Liver (tissue), 9 donors: ENCODE measurements around the gene SHANK2. TPM values are rescaled to one million over a fixed set of nuclear protein-coding genes. Genes with fewer than 3 reads are reported as not detected.
A peak's percentile ranks its signal among the peaks of the same experiment; 100 is the strongest.

Experiments used
- DNase-seq: peaks from one replicate; pipeline ENCODE4 v3.0.0-alpha.2; 2017; ENCODE audit warnings: low spot score
- H3K27ac ChIP-seq, 2 donors: one replicate each; pipeline ENCODE4 v1.7.0; 2013; ENCODE audit warnings: inconsistent platforms in 2 of 2, low read length in 2 of 2, control low read depth in 1 of 2, low read depth in 1 of 2, mild to moderate bottlenecking in 1 of 2
- H3K27me3 ChIP-seq, 4 donors: one replicate each; pipeline versions ENCODE4 v1.6.1 to v1.7.0; 2013; ENCODE audit warnings: low read length in 3 of 4, inconsistent platforms in 1 of 4, mild to moderate bottlenecking in 1 of 4, moderate library complexity in 1 of 4; ENCODE audit not compliant: control insufficient read depth in 4 of 4, insufficient read depth in 4 of 4
- H3K36me3 ChIP-seq, 4 donors: one replicate each; pipeline versions ENCODE4 v1.6.1 to v1.7.0; 2013; ENCODE audit warnings: low read length in 3 of 4, mild to moderate bottlenecking in 3 of 4, low read depth in 1 of 4, moderate library complexity in 1 of 4; ENCODE audit not compliant: control insufficient read depth in 4 of 4, insufficient read depth in 3 of 4
- H3K4me1 ChIP-seq, 4 donors: one replicate each; pipeline versions ENCODE4 v1.6.1 to v1.7.0; 2013; ENCODE audit warnings: low read length in 3 of 4, mild to moderate bottlenecking in 3 of 4, moderate library complexity in 1 of 4; ENCODE audit not compliant: control insufficient read depth in 4 of 4, insufficient read depth in 4 of 4
- H3K4me3 ChIP-seq, 3 donors: one replicate each; pipeline versions ENCODE4 v1.6.1 to v1.7.0; 2013; ENCODE audit warnings: low read length in 3 of 3, control low read depth in 1 of 3, low read depth in 1 of 3, mild to moderate bottlenecking in 1 of 3
- H3K9ac ChIP-seq, 2 donors: one replicate each; pipeline ENCODE4 v1.7.0; 2013; ENCODE audit warnings: low read length in 2 of 2, mild to moderate bottlenecking in 2 of 2, moderate library complexity in 2 of 2, control low read depth in 1 of 2, low read depth in 1 of 2
- H3K9me3 ChIP-seq, 4 donors: one replicate each; pipeline versions ENCODE4 v1.6.1 to v1.7.0; 2013; ENCODE audit warnings: low read length in 3 of 4; ENCODE audit not compliant: control insufficient read depth in 4 of 4
- EGR1 ChIP-seq, 2 donors: IDR thresholded peaks; 2 replicates each; pipeline ENCODE4 v1.6.1; 2016 to 2018; ENCODE audit warnings: antibody characterized with exemption in 2 of 2, low read depth in 2 of 2
- FOXA1 ChIP-seq: IDR thresholded peaks from 2 replicates; pipeline ENCODE4 v1.6.1; 2016; ENCODE audit warnings: antibody characterized with exemption
- GABPA ChIP-seq, 2 donors: IDR thresholded peaks in 1 of 2; conservative IDR thresholded peaks in 1 of 2; 2 replicates each; pipeline ENCODE4 v1.6.1; 2016; ENCODE audit warnings: antibody characterized with exemption in 2 of 2, mild to moderate bottlenecking in 1 of 2, moderate library complexity in 1 of 2
- HNF4A ChIP-seq, 2 donors: conservative IDR thresholded peaks; 2 replicates each; pipeline ENCODE4 v1.6.1; 2016; ENCODE audit warnings: antibody characterized with exemption in 2 of 2, mild to moderate bottlenecking in 2 of 2
- HNF4G ChIP-seq: IDR thresholded peaks from 2 replicates; pipeline ENCODE4 v1.6.1; 2016; ENCODE audit warnings: antibody characterized with exemption
- JUND ChIP-seq, 2 donors: IDR thresholded peaks; 2 replicates each; pipeline ENCODE4 v1.6.1; 2016; ENCODE audit warnings: antibody characterized with exemption in 2 of 2
- MAX ChIP-seq: IDR thresholded peaks from 2 replicates; pipeline ENCODE4 v1.6.1; 2016; ENCODE audit warnings: antibody characterized with exemption
- RAD21 ChIP-seq, 2 donors: IDR thresholded peaks; 2 replicates each; pipeline ENCODE4 v1.6.1; 2016; ENCODE audit warnings: antibody characterized with exemption in 2 of 2, mild to moderate bottlenecking in 2 of 2
- RXRA ChIP-seq, 2 donors: IDR thresholded peaks; 2 replicates each; pipeline ENCODE4 v1.6.1; 2017 to 2018; ENCODE audit warnings: antibody characterized with exemption in 2 of 2, mild to moderate bottlenecking in 1 of 2
- SP1 ChIP-seq: IDR thresholded peaks from 2 replicates; pipeline ENCODE4 v1.6.1; 2018; ENCODE audit warnings: antibody characterized with exemption, mild to moderate bottlenecking
- YY1 ChIP-seq: IDR thresholded peaks from 2 replicates; pipeline ENCODE4 v1.6.1; 2016; ENCODE audit warnings: antibody characterized with exemption, mild to moderate bottlenecking
- WGBS: extraction: QIAGEN DNeasy Blood & Tissue Kit; methylation state at CpG from one replicate; pipeline ENCODE4 v1.1.7; 2013; 5-methylcytosine and 5-hydroxymethylcytosine counted together
- polyA plus RNA-seq, 2 donors: library from polyadenylated mRNA; stranded (reverse) in 1 of 2; unstranded in 1 of 2; fragments of 200-250 nt in 1 of 2; fragments of >200 nt in 1 of 2; fragmentation: Nextera tagmentation in 1 of 2; extraction: Ambion mirVana in 1 of 2; gene quantifications; one replicate each; pipeline versions ENCODE4 v1.2.1 to v1.2.3, GENCODE V29; 2013 to 2015
- total RNA-seq, 2 donors: library from RNA; depleted of rRNA; stranded (reverse); fragments of >200 nt; gene quantifications; one replicate each; pipeline ENCODE4 v1.2.3, GENCODE V29; 2014
- TF ChIP-seq, protein P1 (sequence below): IDR thresholded peaks from 2 replicates; pipeline ENCODE4 v1.6.1; 2016; ENCODE audit warnings: antibody characterized with exemption
- TF ChIP-seq, protein P2 (sequence below): fragments of 150-350 bp; IDR thresholded peaks from 2 replicates; pipeline ENCODE4 v1.5.1; 2017; ENCODE audit warnings: improper control_type of control experiment, low read depth, low read length; ENCODE audit not compliant: missing input control
- TF ChIP-seq, protein P3 (sequence below): IDR thresholded peaks from 2 replicates; pipeline ENCODE4 v1.6.1; 2016; ENCODE audit warnings: antibody characterized with exemption, mild to moderate bottlenecking
- TF ChIP-seq, protein P4 (sequence below): IDR thresholded peaks from 2 replicates; pipeline ENCODE4 v1.6.1; 2016; ENCODE audit warnings: antibody characterized with exemption
- donor health status: healthy.
- donor health status: healthy.
- donor health status: healthy.
- donor health status: healthy.
- donor health status: healthy.

The SHANK2 gene
- total and polyA plus RNA-seq, 4 donors = 5.4 to 36.4 (median 12.4) TPM

GRCh38 chr11:71214553-71215424 lies 37.6 kb downstream of the SHANK2 start:
- DNase-seq = no peak
- TF ChIP-seq GABPA (IDR thresholded peaks at IDR 0.05 in 1 of 2, conservative IDR thresholded peaks at IDR 0.05 in 1 of 2) (no peak), RXRA (IDR thresholded peaks at IDR 0.05) (no peak), EGR1 (IDR thresholded peaks at IDR 0.05; ENCODE audit: low read depth in 2 of 2) (no peak), YY1 (no peak), RAD21 (IDR thresholded peaks at IDR 0.05) (no peak)
- TF ChIP-seq, protein P1, sequence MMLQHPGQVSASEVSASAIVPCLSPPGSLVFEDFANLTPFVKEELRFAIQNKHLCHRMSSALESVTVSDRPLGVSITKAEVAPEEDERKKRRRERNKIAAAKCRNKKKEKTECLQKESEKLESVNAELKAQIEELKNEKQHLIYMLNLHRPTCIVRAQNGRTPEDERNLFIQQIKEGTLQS = no peak
- H3K9me3 ChIP-seq = no peaks in the 10 kb centered on the region
- H3K27ac ChIP-seq = no peak overlapping the region
- H3K4me1 ChIP-seq = peaks cover 15 to 29% (median 28%) of the 10 kb centered on the region in 4 donors
- no peaks in the 10 kb centered on the region for H3K36me3 ChIP-seq
- WGBS = 92% methylated on average over 23 of the region's 23 CpGs
- H3K4me3 ChIP-seq = no peak overlapping the region
- no peak overlapping the region for H3K9ac ChIP-seq
- no peaks in the 10 kb centered on the region for H3K27me3 ChIP-seq

DNA sequence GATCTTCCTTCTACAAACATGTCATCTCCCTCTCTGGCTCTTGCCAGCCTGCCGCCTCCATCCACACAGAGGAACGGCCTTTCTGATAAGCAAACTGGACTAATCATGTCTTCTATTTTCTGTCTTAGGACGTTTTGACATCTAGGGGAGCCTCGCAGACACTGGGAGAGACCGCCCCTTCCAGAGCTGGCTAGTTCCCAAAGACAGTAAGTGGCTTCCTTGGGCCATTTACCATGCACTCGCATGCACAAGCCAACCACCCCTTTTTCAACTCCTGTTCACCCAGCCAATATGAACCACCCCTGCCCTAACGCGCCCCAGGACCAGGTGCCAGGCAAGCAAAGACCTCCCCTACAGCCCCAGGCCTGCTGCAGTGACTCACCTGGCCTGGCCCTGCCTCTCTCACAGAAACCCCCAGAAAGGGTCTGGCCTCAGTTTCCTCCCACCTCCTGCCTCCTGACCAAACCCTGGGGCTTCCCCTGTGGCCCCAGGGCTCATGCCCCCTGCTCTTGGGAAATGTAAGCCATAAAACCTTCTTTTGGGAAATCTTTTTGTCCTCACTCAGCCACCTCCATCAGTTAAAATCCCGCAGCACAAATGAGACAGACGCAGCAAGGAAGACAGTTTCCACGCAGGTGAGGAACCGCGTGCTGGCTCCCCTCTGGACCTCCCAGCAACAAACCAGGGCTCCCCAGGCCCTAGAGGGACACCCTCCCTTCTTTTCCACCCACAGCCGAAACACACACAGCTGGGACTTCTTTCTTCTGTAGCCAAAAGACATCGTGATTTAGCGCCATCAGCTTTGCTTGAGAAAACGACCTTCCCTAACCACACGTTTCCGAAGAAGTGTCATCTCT lies 38.5 kb downstream of the SHANK2 start:
- H3K9me3 ChIP-seq = no peaks in the 10 kb centered on the region
- 77% methylated on average over 19 of the region's 19 CpGs for WGBS
- H3K27ac ChIP-seq = peak overlapping the region; percentile 34 to 51
- DNase-seq = no peak
- no peaks in the 10 kb centered on the region for H3K27me3 ChIP-seq
- H3K4me1 ChIP-seq = peaks cover 15 to 35% (median 30%) of the 10 kb centered on the region in 4 donors
- no peak overlapping the region for H3K4me3 ChIP-seq
- no peaks in the 10 kb centered on the region for H3K36me3 ChIP-seq
- no peak overlapping the region for H3K9ac ChIP-seq
- TF ChIP-seq, protein P1 = no peak
- TF ChIP-seq SP1 (no peak), HNF4A (conservative IDR thresholded peaks at IDR 0.05) (no peak), MAX (no peak), RXRA (IDR thresholded peaks at IDR 0.05) (no peak), JUND (IDR thresholded peaks at IDR 0.05) (no peak), YY1 (no peak), HNF4G (no peak), FOXA1 (no peak), RAD21 (IDR thresholded peaks at IDR 0.05) (no peak)
- TF ChIP-seq, protein P2, sequence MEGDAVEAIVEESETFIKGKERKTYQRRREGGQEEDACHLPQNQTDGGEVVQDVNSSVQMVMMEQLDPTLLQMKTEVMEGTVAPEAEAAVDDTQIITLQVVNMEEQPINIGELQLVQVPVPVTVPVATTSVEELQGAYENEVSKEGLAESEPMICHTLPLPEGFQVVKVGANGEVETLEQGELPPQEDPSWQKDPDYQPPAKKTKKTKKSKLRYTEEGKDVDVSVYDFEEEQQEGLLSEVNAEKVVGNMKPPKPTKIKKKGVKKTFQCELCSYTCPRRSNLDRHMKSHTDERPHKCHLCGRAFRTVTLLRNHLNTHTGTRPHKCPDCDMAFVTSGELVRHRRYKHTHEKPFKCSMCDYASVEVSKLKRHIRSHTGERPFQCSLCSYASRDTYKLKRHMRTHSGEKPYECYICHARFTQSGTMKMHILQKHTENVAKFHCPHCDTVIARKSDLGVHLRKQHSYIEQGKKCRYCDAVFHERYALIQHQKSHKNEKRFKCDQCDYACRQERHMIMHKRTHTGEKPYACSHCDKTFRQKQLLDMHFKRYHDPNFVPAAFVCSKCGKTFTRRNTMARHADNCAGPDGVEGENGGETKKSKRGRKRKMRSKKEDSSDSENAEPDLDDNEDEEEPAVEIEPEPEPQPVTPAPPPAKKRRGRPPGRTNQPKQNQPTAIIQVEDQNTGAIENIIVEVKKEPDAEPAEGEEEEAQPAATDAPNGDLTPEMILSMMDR = no peak
- TF ChIP-seq, protein P3, sequence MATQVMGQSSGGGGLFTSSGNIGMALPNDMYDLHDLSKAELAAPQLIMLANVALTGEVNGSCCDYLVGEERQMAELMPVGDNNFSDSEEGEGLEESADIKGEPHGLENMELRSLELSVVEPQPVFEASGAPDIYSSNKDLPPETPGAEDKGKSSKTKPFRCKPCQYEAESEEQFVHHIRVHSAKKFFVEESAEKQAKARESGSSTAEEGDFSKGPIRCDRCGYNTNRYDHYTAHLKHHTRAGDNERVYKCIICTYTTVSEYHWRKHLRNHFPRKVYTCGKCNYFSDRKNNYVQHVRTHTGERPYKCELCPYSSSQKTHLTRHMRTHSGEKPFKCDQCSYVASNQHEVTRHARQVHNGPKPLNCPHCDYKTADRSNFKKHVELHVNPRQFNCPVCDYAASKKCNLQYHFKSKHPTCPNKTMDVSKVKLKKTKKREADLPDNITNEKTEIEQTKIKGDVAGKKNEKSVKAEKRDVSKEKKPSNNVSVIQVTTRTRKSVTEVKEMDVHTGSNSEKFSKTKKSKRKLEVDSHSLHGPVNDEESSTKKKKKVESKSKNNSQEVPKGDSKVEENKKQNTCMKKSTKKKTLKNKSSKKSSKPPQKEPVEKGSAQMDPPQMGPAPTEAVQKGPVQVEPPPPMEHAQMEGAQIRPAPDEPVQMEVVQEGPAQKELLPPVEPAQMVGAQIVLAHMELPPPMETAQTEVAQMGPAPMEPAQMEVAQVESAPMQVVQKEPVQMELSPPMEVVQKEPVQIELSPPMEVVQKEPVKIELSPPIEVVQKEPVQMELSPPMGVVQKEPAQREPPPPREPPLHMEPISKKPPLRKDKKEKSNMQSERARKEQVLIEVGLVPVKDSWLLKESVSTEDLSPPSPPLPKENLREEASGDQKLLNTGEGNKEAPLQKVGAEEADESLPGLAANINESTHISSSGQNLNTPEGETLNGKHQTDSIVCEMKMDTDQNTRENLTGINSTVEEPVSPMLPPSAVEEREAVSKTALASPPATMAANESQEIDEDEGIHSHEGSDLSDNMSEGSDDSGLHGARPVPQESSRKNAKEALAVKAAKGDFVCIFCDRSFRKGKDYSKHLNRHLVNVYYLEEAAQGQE = no peak
- TF ChIP-seq, protein P4, sequence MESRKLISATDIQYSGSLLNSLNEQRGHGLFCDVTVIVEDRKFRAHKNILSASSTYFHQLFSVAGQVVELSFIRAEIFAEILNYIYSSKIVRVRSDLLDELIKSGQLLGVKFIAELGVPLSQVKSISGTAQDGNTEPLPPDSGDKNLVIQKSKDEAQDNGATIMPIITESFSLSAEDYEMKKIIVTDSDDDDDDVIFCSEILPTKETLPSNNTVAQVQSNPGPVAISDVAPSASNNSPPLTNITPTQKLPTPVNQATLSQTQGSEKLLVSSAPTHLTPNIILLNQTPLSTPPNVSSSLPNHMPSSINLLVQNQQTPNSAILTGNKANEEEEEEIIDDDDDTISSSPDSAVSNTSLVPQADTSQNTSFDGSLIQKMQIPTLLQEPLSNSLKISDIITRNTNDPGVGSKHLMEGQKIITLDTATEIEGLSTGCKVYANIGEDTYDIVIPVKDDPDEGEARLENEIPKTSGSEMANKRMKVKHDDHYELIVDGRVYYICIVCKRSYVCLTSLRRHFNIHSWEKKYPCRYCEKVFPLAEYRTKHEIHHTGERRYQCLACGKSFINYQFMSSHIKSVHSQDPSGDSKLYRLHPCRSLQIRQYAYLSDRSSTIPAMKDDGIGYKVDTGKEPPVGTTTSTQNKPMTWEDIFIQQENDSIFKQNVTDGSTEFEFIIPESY = no peak
